ENCODE data around the gene TEAD2. TPM values are rescaled to one million over a fixed set of nuclear protein-coding genes. Genes with fewer than 3 reads are reported as not detected.

Gene TEAD2
- total and polyA plus RNA-seq, 11 donors: 31.1 to 77.2 (median 52.2) TPM

DNA sequence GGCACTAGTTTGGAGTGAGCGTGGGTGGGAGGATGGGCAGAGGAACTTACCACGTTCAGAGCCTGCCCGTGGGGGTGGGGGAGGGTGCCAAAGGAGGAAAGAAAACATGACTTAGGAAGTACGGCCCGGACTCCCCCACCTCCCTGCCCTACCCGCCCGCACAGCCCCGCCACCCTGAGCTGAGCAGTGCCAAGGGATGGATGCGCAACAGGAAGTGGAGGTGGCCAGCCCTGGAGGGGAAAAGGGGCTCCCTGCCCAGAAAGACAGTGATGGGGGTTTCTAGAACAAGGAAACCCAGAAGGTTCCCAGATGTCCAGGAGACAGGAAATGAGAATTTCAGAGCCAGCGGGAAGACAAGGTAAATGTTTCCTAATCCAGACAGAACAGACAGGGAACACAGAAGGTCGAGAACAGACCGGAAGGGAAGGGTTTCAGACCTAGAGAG is 6.3 kb downstream of the TEAD2 start:
- DNase-seq: peak in 2 of 5 donors; percentile 35
- H3K27me3 ChIP-seq: no peaks in the 10 kb centered on the region
- peaks cover 0 to 75% (median 56%) of the 10 kb centered on the region in 9 donors for H3K36me3 ChIP-seq
- H3K4me3 ChIP-seq: no peak overlapping the region
- peak overlapping the region in 11 of 12 donors; percentile 27 to 68 (median 54) for H3K27ac ChIP-seq
- WGBS, 4 donors: 42 to 58% (median 50%) methylated on average over 12 of the region's 12 CpGs
- TF ChIP-seq, protein P1, sequence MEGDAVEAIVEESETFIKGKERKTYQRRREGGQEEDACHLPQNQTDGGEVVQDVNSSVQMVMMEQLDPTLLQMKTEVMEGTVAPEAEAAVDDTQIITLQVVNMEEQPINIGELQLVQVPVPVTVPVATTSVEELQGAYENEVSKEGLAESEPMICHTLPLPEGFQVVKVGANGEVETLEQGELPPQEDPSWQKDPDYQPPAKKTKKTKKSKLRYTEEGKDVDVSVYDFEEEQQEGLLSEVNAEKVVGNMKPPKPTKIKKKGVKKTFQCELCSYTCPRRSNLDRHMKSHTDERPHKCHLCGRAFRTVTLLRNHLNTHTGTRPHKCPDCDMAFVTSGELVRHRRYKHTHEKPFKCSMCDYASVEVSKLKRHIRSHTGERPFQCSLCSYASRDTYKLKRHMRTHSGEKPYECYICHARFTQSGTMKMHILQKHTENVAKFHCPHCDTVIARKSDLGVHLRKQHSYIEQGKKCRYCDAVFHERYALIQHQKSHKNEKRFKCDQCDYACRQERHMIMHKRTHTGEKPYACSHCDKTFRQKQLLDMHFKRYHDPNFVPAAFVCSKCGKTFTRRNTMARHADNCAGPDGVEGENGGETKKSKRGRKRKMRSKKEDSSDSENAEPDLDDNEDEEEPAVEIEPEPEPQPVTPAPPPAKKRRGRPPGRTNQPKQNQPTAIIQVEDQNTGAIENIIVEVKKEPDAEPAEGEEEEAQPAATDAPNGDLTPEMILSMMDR (IDR thresholded peaks at IDR 0.05): no peak
- no peak for TF ChIP-seq POLR2A (IDR thresholded peaks at IDR 0.05)
- intact Hi-C loops (cut with DNase I): no loop called here
- peak; percentile 12 to 74 (median 38) for ATAC-seq
- H3K4me1 ChIP-seq: peaks cover 0 to 25% (median 14%) of the 10 kb centered on the region in 12 donors
- H3K9me3 ChIP-seq: no peaks in the 10 kb centered on the region

DNA sequence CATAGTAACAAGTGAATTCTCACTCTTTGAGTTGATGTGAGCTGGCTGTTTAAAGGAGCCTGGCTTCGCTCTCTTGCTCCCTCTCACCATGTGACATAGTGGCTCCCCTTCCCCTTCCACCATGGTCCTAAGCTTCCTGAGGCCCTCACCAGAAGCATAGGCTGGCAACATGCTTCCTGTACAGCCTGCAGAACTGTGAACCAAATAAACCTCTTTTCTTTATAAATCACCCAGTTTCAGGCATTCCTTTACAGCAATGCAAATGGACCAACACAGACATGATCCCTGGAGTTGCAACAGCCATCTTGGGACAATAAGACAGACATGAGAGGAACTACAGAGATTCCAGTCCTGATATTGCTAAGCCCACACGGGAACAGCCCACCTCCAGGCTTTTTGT is 12.6 kb downstream of the TEAD2 start:
- DNase-seq (no peak), ATAC-seq (no peak)
- intact Hi-C loops (cut with DNase I): no loop called here
- no peaks in the 10 kb centered on the region for H3K9me3 ChIP-seq
- H3K4me3 ChIP-seq: no peak overlapping the region
- no peak overlapping the region for H3K27ac ChIP-seq
- H3K4me1 ChIP-seq: no peaks in the 10 kb centered on the region
- no peaks in the 10 kb centered on the region for H3K27me3 ChIP-seq
- TF ChIP-seq POLR2A (IDR thresholded peaks at IDR 0.05): no peak
- TF ChIP-seq, protein P1 (IDR thresholded peaks at IDR 0.05): no peak
- H3K36me3 ChIP-seq: peaks cover 0 to 98% (median 87%) of the 10 kb centered on the region in 9 donors
- WGBS, 4 donors: 89 to 95% (median 92%) methylated on average over 2 of the region's 2 CpGs

DNA sequence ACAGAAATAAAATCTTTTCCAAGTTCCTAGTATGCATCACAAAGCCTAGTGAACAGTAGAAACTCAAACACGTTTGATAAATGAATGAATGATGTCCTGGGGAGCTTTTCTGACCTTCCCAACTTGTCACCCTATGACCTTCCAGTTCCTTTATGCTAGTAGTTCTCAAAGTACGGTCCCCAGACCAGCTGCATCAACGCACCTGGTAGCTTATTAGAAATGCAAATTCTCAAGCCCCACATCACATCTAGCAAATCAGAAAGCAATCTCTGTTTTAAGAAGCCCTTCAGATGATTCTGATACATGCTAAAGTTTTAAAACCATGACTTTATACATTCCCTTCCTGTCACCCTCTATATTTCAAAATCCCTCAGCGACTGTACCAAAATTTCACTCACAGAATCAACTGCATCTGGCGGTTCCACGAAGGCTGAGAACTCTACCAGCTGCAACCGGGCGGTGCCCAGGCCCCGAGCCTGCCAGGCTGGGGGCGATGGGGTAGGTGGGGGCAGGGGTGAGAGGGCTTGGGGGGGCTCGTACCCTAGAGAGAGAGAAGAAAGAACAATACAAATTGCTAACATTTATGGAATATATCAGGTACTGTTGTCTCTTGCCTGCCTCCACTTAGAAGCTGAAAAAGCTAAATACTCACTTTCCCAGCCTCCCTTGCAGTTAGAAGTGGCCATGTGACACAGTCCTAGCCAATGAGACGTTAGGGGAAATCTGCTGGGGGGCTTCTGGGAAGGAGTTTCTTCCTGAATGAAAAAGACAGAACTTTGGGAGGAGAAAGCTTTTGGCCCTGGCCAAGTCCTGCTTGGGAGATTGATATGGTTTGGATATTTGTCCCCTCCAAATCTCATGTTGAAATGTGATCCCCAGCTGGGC is 13.7 kb downstream of the TEAD2 start:
- peaks cover 0 to 99% (median 90%) of the 10 kb centered on the region in 9 donors for H3K36me3 ChIP-seq
- H3K27ac ChIP-seq: no peak overlapping the region
- no peak for TF ChIP-seq POLR2A (IDR thresholded peaks at IDR 0.05)
- TF ChIP-seq, protein P1 (IDR thresholded peaks at IDR 0.05): no peak
- WGBS, 4 donors: 94 to 96% (median 94%) methylated on average over 12 of the region's 12 CpGs
- H3K4me3 ChIP-seq: no peak overlapping the region
- no peak for ATAC-seq
- H3K27me3 ChIP-seq: no peaks in the 10 kb centered on the region
- intact Hi-C loops (cut with DNase I): no loop called here
- no peak for DNase-seq
- H3K9me3 ChIP-seq: no peaks in the 10 kb centered on the region
- H3K4me1 ChIP-seq: no peaks in the 10 kb centered on the region

DNA sequence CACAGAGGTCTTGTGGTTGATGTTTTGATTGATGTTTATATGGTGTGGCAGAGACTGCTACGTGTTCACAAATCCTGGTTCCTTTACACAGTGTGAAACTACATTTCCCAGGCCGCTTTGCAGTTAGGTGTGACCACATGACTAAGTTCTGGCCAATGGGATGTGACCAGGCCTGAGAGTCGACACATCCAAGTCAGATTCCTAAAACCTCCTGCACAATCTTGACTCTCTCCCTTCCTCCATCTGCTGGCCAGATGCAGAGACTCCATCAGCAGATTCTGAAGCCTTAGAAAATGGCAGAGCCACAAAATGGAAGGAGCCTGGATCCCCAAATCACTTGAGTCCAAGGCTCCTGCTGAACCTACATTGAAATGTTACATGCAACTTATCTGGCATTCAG is 14.4 kb downstream of the TEAD2 start:
- Histone ChIP-seq H3K27me3 (no peaks in the 10 kb centered on the region), H3K36me3 (peaks cover 0 to 100% (median 93%) of the 10 kb centered on the region in 9 donors), H3K4me1 (no peaks in the 10 kb centered on the region), H3K4me3 (no peak overlapping the region), H3K27ac (no peak overlapping the region), H3K9me3 (no peaks in the 10 kb centered on the region)
- DNase-seq (no peak), ATAC-seq (peak in 3 of 4 donors; percentile 66 to 73 (median 70))
- 57 to 78% (median 71%) methylated on average over 3 of the region's 3 CpGs for WGBS, 4 donors
- TF ChIP-seq, protein P1 (IDR thresholded peaks at IDR 0.05): peak in 2 of 12 donors; percentile 17 to 19
- no peak for TF ChIP-seq POLR2A (IDR thresholded peaks at IDR 0.05)
- intact Hi-C loops (cut with DNase I): no loop called here
